ENCODE data around the gene RBM48. TPM values are rescaled to one million over a fixed set of nuclear protein-coding genes. Genes with fewer than 3 reads are reported as not detected.

The RBM48 gene
- total and polyA plus RNA-seq, 9 of the 15 experiments (the other 6 are each of a cell fraction or from before 2014, with no cell fraction given), result 9.9 to 35.1 (median 16.3) TPM

DNA sequence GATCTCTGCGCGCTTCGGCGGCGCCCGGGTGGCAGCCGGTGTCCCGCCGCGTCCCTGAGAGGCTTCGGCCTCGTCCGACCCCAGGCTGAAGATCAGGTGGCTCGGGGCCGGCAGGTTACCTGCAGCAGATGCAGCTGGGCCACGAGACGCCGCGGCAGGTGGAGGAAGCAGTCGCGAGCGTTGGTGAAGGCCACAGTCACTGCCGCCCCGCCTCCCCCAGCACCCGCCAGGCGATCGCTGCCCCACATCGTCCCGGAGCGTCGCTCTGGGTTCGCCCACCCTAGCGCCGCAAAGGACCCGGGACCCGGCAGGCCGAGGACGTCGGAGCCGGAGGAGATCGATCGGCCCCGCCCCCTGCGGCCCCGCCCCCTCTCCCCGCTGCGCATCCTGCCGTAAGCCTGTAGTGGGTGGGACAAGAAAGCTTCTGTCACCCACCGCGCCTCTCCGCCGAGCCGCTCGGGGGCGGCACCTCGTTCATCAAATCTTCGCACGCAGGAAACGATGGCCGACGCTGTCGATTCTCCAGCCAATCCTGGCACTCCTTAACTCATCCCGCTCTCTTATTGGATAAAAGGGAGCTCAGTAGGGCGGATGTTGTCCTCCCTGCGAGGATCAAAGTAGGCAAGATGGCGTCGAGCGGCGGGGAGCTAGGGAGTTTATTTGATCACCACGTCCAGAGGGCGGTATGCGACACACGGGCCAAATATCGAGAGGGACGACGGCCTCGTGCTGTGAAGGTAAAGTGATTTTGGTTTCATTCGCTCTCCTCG is at the start of gene RBM48, which contains the start of gene PEX1 (continued):
- TF ChIP-seq, protein P1, sequence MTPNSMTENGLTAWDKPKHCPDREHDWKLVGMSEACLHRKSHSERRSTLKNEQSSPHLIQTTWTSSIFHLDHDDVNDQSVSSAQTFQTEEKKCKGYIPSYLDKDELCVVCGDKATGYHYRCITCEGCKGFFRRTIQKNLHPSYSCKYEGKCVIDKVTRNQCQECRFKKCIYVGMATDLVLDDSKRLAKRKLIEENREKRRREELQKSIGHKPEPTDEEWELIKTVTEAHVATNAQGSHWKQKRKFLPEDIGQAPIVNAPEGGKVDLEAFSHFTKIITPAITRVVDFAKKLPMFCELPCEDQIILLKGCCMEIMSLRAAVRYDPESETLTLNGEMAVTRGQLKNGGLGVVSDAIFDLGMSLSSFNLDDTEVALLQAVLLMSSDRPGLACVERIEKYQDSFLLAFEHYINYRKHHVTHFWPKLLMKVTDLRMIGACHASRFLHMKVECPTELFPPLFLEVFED (CRISPR knock-in tag; conservative IDR thresholded peaks at IDR 0.05), result no peak
- TF ChIP-seq MECOM (CRISPR knock-in tag; IDR thresholded peaks at IDR 0.05) (no peak), NCOA1 (IDR thresholded peaks at IDR 0.05; ENCODE audit: low read depth) (0 out of 2 replicates have a peak, but pooled peaks have one; percentile 43), PHF21A (IDR thresholded peaks at IDR 0.05; ENCODE audit: borderline replicate concordance, low read depth) (0 out of 2 replicates have a peak, but pooled peaks have one; percentile 29), ILF3 (IDR thresholded peaks at IDR 0.05; ENCODE audit: borderline replicate concordance) (no peak), ZNF583 (CRISPR knock-in tag; IDR thresholded peaks at IDR 0.05) (peak; percentile 33; the same call in 1 of the 2 replicates), TSC22D4 (tag; IDR thresholded peaks at IDR 0.05) (no peak), ZNF143 (CRISPR knock-in tag; IDR thresholded peaks at IDR 0.05) (no peak), FOXK1 (CRISPR knock-in tag; IDR thresholded peaks at IDR 0.05; ENCODE audit: borderline replicate concordance) (no peak; the same call in 1 of the 2 replicates), ZNF184 (CRISPR knock-in tag; IDR thresholded peaks at IDR 0.05) (no peak), HDAC6 (IDR thresholded peaks at IDR 0.05; ENCODE audit: low read depth, low read length) (no peak), TGIF2 (CRISPR knock-in tag; IDR thresholded peaks at IDR 0.05) (no peak), TFAM (CRISPR knock-in tag; conservative IDR thresholded peaks at IDR 0.05) (no peak), TBP (optimal IDR thresholded peaks at IDR 0.05; ENCODE audit: low read depth, low read length) (peak; percentile 85), BRF1 (IDR thresholded peaks at IDR 0.05; ENCODE audit: borderline replicate concordance, extremely low read depth, insufficient read length) (no peak), ZBED1 (IDR thresholded peaks at IDR 0.05) (0 out of 2 replicates have a peak, but pooled peaks have one; percentile 46), DDX20 (tag; IDR thresholded peaks at IDR 0.05; ENCODE audit: low read depth) (no peak), TCF7 (IDR thresholded peaks at IDR 0.05; ENCODE audit: borderline replicate concordance) (peak; percentile 93), HNRNPL (IDR thresholded peaks at IDR 0.05; ENCODE audit: low read depth, low read length) (no peak), MAZ (CRISPR knock-in tag; conservative IDR thresholded peaks at IDR 0.05 in 1 of 2, IDR thresholded peaks at IDR 0.05 in 1 of 2) (peak; percentile 34 to 67; a peak in 3 of 4 replicates), PPARD (CRISPR knock-in tag; IDR thresholded peaks at IDR 0.05) (no peak)
- TF ChIP-seq, protein P2, sequence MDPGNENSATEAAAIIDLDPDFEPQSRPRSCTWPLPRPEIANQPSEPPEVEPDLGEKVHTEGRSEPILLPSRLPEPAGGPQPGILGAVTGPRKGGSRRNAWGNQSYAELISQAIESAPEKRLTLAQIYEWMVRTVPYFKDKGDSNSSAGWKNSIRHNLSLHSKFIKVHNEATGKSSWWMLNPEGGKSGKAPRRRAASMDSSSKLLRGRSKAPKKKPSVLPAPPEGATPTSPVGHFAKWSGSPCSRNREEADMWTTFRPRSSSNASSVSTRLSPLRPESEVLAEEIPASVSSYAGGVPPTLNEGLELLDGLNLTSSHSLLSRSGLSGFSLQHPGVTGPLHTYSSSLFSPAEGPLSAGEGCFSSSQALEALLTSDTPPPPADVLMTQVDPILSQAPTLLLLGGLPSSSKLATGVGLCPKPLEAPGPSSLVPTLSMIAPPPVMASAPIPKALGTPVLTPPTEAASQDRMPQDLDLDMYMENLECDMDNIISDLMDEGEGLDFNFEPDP (CRISPR knock-in tag; IDR thresholded peaks at IDR 0.05), result no peak
- TF ChIP-seq, protein P3, sequence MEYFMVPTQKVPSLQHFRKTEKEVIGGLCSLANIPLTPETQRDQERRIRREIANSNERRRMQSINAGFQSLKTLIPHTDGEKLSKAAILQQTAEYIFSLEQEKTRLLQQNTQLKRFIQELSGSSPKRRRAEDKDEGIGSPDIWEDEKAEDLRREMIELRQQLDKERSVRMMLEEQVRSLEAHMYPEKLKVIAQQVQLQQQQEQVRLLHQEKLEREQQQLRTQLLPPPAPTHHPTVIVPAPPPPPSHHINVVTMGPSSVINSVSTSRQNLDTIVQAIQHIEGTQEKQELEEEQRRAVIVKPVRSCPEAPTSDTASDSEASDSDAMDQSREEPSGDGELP (CRISPR knock-in tag; IDR thresholded peaks at IDR 0.05; ENCODE audit: borderline replicate concordance), result peak; percentile 86
- TF ChIP-seq, protein P4, sequence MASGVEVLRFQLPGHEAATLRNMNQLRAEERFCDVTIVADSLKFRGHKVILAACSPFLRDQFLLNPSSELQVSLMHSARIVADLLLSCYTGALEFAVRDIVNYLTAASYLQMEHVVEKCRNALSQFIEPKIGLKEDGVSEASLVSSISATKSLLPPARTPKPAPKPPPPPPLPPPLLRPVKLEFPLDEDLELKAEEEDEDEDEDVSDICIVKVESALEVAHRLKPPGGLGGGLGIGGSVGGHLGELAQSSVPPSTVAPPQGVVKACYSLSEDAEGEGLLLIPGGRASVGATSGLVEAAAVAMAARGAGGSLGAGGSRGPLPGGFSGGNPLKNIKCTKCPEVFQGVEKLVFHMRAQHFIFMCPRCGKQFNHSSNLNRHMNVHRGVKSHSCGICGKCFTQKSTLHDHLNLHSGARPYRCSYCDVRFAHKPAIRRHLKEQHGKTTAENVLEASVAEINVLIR (CRISPR knock-in tag; IDR thresholded peaks at IDR 0.05), result peak; percentile 51
